NCI-H82 treated with DMSO at 0.1 percent for 48 hours (cell line): ENCODE measurements around the gene MBD6.
"Not testable (repeated sequence)": the region's sequence is repeated elsewhere in the genome, so short reads cannot be mapped to it uniquely, and the experiment has no call there.

Experiments
- DNase-seq: peaks from one replicate; lab custom pipeline; 2025; ENCODE audit not compliant: unreplicated experiment; lab: John Stamatoyannopoulos, UW

Gene MBD6

DNA sequence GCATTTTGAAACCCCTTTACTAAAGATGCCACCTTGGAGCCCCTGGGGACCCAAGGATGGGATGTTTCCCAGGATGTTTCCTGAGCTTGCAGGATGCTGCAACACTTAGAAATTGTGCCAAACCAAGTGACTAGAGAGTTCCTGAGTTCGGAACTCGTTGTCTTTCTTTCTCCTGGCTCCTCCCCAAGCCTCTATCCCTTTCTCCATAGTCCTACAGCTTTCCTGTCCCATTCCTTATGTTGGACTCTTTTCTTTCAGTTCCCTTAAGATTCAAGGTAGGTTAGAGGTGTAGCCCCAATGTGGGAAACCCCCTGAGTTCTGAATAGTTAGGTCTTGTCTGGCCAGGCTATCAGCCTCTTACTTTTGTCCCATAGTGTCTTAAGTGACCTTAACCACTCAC lies 25.9 kb downstream of the MBD6 start:
- no peak for DNase-seq

DNA sequence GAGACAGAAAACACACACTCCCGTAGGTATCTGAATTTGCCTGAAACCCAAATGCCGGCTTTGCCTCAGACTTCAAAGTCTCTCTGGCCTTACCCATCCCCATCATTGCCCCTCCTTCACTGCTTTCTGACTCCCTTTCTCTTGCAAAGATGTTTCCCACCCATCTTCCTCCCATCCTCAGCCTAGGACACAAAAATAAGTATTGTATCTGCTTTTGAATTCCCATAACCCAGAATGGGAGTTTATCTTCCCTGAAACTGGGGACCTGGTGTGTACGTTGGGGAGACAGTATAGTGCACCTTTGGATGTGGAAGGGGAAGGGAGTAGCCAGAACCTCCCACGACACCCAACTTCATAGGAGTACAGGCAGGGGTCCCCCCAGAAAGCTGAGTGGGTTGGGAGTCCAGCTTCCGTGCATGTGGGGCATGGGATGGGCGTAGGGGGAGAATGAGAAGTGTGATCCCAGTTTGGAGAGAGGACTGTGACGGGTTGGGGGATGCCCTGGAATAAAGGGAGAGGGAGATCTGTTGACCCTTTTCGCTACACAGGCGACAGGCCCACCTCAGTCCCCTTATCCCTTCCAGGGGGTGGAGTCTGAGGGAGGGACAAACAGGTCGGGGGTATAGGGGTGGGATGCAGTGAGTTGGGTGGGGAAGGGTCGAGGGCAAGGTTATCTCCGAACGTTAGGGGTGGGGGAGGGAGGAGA lies 26.7 kb downstream of the MBD6 start:
- DNase-seq: no peak

GRCh38 chr12:57549909-57550640 lies 27.5 kb downstream of the MBD6 start, which contains the start of gene KIF5A:
TSS of gene KIF5A (plus strand) at chr12:57550044. CDS start at chr12:57550272, 228 bp downstream.
- DNase-seq: peak; percentile 10

GRCh38 chr12:57550641-57551549 lies 28.3 kb downstream of the MBD6 start:
- DNase-seq: no peak

DNA sequence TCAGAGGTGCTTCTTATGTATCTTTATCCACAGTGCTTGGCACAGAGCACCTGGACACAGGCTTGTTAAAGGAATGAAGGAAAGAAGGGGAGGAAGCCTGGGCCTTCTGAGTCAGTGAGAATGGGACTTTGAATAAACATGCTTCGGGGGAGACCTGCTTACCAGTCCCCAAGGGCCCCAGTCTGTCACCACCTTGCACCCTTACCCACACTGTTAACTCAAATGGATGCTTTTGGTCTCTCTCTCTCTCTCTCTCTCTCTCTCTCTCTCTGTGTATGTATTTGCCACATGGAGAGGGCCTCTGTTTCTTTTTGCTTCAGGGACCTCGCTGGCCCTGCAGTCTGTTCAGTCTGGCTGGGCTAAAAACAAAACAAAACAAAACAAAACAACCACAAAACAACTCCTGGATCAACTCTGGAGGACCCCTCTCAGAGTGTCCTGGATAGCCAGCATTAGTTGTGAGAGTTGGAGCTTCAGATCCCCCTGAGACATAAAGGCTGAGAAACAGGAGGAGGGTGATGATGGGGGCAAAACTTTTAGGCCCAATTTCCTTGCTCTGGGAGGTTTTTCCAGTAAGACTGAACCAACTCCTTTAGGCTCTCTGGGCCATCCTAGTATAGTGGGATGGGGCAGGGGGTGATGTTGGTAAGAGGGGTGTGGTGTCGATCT lies 29.1 kb downstream of the MBD6 start:
- DNase-seq: no peak

DNA sequence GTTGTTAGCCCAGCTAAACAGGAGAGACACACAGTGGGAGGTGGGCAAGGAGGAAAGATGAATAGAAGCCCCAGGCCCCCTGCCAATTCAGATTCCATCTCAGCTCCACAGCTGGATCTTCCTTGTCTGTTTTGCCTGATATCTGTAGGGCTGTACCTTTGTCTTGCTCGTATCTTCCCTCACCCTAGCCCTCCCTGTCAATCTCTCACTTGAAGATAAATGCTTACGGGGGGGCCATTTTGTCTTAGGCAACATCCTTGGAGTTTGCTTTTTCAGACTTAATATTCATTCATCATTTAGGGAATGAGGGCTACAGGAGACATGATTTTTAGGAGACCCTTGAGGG lies 29.7 kb downstream of the MBD6 start:
- DNase-seq: no peak

DNA sequence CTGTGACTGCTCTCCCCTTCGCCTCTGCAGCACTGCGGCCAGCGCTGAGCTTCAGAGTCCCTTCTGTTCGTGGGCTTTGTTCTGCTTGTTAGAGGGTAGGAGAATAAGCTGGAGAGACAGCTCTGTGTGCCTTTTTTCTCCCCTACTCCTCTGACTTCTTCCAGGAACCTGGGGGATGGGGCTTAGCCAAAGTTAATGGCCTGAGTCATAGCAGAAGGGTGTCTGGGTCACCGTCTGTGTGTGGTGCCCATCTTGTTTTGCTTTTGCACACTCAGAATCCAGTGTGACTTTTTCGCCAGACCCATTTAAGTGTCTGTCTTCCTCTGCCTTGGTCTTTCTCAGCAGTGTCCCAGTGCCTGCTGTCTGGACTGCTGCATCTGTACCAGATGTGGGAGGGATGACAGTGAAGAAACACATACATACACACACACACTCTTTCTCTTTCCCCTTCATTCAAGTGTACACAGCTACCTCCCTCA lies 30.2 kb downstream of the MBD6 start:
- DNase-seq: no peak

- no peak for DNase-seq
These were observed 30.9 kb downstream of the MBD6 start for GRCh38 chr12:57553343-57554202.

- DNase-seq: no peak
These were observed 31.8 kb downstream of the MBD6 start for GRCh38 chr12:57554453-57554852.

DNA sequence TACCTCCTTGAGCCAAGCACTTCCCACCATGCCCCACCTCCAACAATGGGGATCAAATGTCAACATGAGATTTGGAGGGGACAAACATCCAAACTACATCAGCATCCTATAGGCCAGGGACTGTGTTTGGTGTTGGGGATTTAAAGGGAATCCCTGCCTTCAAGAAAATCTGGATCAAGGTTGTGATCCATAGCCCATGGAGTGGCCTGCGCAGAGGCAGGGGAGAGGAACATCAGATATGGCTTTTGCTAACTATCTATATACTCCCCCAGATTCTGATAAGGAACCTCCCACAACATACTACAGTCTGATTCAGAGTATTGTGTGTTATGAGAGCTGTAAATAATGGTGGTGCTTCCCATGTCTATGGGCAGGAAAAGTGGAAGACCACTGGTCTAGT lies 32.3 kb downstream of the MBD6 start:
- no peak for DNase-seq

DNA sequence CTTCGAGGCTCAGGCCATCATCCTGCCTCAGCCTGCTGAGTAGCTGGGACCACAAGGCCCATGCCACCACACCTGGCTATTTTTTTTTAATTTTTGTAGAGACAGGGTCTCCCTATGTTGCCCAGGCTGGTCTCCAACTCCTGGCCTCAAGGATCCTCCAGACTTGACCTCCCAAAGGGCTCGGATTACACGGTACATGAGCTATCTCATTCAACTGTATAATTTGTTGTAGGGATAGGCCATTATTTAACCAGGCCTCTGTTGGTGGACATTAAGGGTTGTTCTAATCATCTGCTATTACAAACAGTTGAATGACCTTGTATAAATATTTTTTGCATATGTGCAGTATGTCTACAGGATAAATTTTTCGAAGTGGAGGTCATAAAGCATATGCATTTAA lies 36.2 kb downstream of the MBD6 start:
- DNase-seq: no peak

DNA sequence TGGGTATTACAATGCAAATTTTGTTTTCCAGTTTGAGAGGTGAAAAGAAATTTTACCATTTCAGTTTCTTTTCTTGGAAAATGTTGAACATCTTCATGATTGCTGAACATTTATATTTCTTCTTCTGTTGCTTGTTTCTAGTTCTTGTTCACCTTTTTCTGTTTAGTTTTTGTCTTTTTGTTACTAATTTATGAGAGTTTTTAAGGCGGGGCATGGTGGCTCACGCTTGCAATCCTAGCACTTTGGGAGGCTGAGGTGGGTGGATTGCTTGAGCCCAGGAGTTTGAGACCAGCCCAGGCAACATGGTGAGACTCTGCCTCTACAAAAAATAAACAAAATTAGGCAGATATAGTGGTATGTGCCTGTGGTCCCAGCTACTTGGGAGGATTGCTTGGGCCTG lies 37.9 kb downstream of the MBD6 start:
- no peak for DNase-seq

- not testable (repeated sequence) for DNase-seq
These were observed 38.5 kb downstream of the MBD6 start for GRCh38 chr12:57561117-57561516.

DNA sequence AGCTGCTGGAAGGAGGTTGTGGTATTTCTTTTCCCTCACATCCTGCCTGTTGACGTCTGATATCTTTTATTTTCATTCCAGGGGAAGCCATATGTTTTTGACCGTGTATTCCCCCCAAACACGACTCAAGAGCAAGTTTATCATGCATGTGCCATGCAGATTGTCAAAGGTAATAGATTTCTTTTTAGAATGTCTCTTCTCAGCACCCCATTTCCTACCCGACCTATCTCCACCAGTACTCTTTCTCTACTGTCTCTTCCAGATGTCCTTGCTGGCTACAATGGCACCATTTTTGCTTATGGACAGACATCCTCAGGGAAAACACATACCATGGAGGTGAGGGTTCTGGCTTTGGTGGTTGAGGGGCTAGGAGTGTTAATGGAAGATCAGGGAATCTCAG lies 40.7 kb downstream of the MBD6 start:
- DNase-seq: no peak

- no peak for DNase-seq
These were observed 41.6 kb downstream of the MBD6 start for GRCh38 chr12:57564178-57564740.

- no peak for DNase-seq
These were observed 46.2 kb downstream of the MBD6 start for GRCh38 chr12:57568838-57569237.

- DNase-seq: no peak
These were observed 47.2 kb downstream of the MBD6 start for GRCh38 chr12:57569858-57570257.

DNA sequence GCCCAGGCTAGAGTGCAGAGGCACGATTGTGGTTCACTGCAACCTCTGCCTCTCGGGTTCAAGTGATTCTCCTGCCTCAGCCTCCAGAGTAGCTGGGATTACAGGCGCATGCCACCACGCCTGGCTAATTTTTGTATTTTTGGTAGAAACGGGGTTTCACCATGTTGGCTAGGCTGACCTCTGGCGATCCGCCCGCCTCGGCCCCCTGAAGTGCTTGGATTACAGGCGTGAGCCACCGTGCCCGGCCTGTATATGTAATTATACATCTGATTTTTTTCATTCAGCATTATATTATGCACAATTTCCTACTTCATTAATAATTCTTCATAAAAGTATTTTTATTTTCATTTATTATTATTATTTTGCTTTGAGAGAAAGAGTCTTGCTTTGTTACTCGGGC lies 47.8 kb downstream of the MBD6 start:
- DNase-seq: not testable (repeated sequence)

DNA sequence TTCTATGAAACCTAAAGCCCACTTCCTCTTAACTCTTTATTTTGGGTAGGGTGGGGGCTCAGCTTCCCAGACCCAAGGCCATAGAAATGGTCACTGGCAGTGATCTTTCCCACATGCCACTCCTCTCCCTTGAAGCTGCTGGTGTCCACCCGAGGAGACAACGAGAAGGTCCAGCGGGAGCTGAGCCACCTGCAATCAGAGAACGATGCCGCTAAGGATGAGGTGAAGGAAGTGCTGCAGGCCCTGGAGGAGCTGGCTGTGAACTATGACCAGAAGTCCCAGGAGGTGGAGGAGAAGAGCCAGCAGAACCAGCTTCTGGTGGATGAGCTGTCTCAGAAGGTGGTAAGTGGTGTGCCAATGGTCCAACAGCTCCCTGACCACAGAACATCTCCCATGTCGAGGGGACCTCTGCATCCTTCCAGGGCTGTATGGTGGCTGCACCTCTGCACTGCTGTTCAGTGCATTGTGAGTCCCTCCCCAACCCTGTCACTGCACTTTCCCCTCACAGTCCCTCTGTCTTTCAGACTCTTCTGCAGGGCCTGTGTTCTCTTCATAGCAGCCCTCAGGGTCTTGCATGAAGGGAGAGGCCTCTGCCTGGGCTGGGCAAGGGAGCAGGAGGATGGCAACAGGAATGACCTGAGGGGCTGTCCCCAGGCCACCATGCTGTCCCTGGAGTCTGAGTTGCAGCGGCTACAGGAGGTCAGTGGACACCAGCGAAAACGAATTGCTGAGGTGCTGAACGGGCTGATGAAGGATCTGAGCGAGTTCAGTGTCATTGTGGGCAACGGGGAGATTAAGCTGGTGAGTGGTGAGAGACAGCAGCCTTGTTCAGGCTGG lies 49.5 kb downstream of the MBD6 start:
- no peak for DNase-seq
